ENCODE data around the gene P3H3.

- TF ChIP-seq CTCF (conservative IDR thresholded peaks at IDR 0.05; ENCODE audit: low read depth in 2 of 2) (no peak), STAT1 (IDR thresholded peaks at IDR 0.05; ENCODE audit: unreplicated experiment) (no peak), JUNB (IDR thresholded peaks at IDR 0.05; ENCODE audit: unreplicated experiment) (no peak), POLR2AphosphoS5 (IDR thresholded peaks at IDR 0.05; ENCODE audit: low read depth) (no peak)
Observed at GRCh38 chr12:6822426-6823135, 5.6 kb upstream of the P3H3 start.
